Frontal cortex (tissue), 4 donors: ENCODE results near the gene MTF1. TPM values are rescaled to one million over a fixed set of nuclear protein-coding genes. Genes with fewer than 3 reads are reported as not detected.

Source experiments
- DNase-seq, 2 donors: peaks; one replicate each; pipeline ENCODE4 v3.0.0; 2012; ENCODE audit warnings: low spot score in 2 of 2
- FAIRE-seq: peaks from 2 replicates; lab custom pipeline; 2012; peaks lifted over from hg19 to GRCh38; lab: Jason Lieb, UNC
- total RNA-seq: library from RNA; depleted of rRNA; stranded (reverse); fragments of >200 nt; gene quantifications from one replicate; pipeline ENCODE4 v1.2.3, GENCODE V29; 2014
- donor health status: control.
- donor health status: control.
- donor health status: control.

Gene MTF1
- total RNA-seq, 1 donor from 2014 or later: 2.0 TPM

GRCh38 chr1:37841652-37842051, 17.7 kb downstream of the MTF1 start:
- no peak for FAIRE-seq
- no peak for DNase-seq

- no peak for FAIRE-seq
- DNase-seq: no peak
These were observed 18.7 kb downstream of the MTF1 start for GRCh38 chr1:37840711-37841110.

GRCh38 chr1:37839676-37840075, 19.7 kb downstream of the MTF1 start:
- DNase-seq (no peak), FAIRE-seq (no peak)

- no peak for FAIRE-seq
- no peak for DNase-seq
These were observed 22.6 kb downstream of the MTF1 start for GRCh38 chr1:37836788-37837187.

- FAIRE-seq (no peak), DNase-seq (no peak)
These were observed 27.6 kb downstream of the MTF1 start for GRCh38 chr1:37831809-37832208.

GRCh38 chr1:37831109-37831508, 28.3 kb downstream of the MTF1 start:
- FAIRE-seq: no peak

GRCh38 chr1:37828410-37829074, 30.9 kb downstream of the MTF1 start:
- FAIRE-seq (no peak), DNase-seq (no peak)

More at GRCh38 chr1:37831109-37831508, 28.3 kb downstream of the MTF1 start:
- no peak for DNase-seq

- FAIRE-seq: no peak
- no peak for DNase-seq
These were observed 33.9 kb downstream of the MTF1 start for GRCh38 chr1:37825506-37825905.

- FAIRE-seq (no peak), DNase-seq (no peak)
These were observed 35.4 kb downstream of the MTF1 start for GRCh38 chr1:37824001-37824400.

- FAIRE-seq (no peak), DNase-seq (no peak)
These were observed 36.2 kb downstream of the MTF1 start for GRCh38 chr1:37822906-37823815.

GRCh38 chr1:37821481-37821880, 37.9 kb downstream of the MTF1 start:
- DNase-seq (no peak), FAIRE-seq (no peak)

- FAIRE-seq: no peak
- peak in 1 of 2 donors; percentile 37 for DNase-seq
These were observed 41.9 kb downstream of the MTF1 start for GRCh38 chr1:37817481-37817880.

- FAIRE-seq (no peak), DNase-seq (no peak)
These were observed 45.1 kb downstream of the MTF1 start for GRCh38 chr1:37814252-37814651.

- DNase-seq (no peak), FAIRE-seq (no peak)
These were observed 45.8 kb downstream of the MTF1 start for GRCh38 chr1:37813529-37814145.

GRCh38 chr1:37811027-37811655, 48.3 kb downstream of the MTF1 start:
- DNase-seq (peak in 1 of 2 donors; percentile 31), FAIRE-seq (no peak)

GRCh38 chr1:37809942-37810341, 49.5 kb downstream of the MTF1 start:
- DNase-seq (no peak), FAIRE-seq (no peak)

GRCh38 chr1:37808369-37809319, 50.7 kb downstream of the MTF1 start:
- FAIRE-seq (no peak), DNase-seq (peak; percentile 78 to 84)

- FAIRE-seq (no peak), DNase-seq (peak; percentile 99 to 100)
These were observed 51.6 kb downstream of the MTF1 start, which contains the start of the genes C1orf122 and YRDC for GRCh38 chr1:37807555-37808368. C1orf122 (plus strand) TSS chr1:37807790; CDS start chr1:37808405, 615 bp downstream. YRDC (minus strand) TSS chr1:37808208; CDS start chr1:37808180, 28 bp downstream.
